ENCODE measurements around the gene SLC7A4. TPM values are rescaled to one million over a fixed set of nuclear protein-coding genes. Genes with fewer than 3 reads are reported as not detected.

The SLC7A4 gene
- polyA plus RNA-seq, 1 of the 3 experiments (the other 2 are of a cell fraction): 0.02 TPM

- ChIA-PET CTCF (interaction anchor here (0.9 kb wide), 1 partner anchor 109 kb away, joined by 3 read pairs; no protein-coding TSS in a partner anchor), POLR2A (no interaction called here)
- Histone ChIP-seq H3F3A (replicated peaks; ENCODE audit: insufficient read depth) (peaks cover 7% of the 10 kb centered on the region), H3K79me2 (ENCODE audit: insufficient read depth) (peaks cover 11% of the 10 kb centered on the region), H3K36me3 (replicated peaks in 1 of 2; ENCODE audit: control insufficient read depth in 1 of 2, insufficient read depth in 2 of 2, low read length in 1 of 2) (peaks cover 6 to 70% of the 10 kb centered on the region in 2 experiments), H3K4me3 (ENCODE audit: low read depth in 2 of 2, low read length in 1 of 2) (no peak overlapping the region), H3K9ac (no peak overlapping the region), H3K4me2 (no peak overlapping the region), H3K27me3 (ENCODE audit: insufficient read depth) (no peaks in the 10 kb centered on the region), H3K4me1 (ENCODE audit: control insufficient read depth in 1 of 2, insufficient read depth in 2 of 2, low read depth in 1 of 2, low read length in 1 of 2) (peaks cover 7 to 15% of the 10 kb centered on the region in 2 experiments; a peak in 3 of 4 replicates), H3K9me3 (no peaks in the 10 kb centered on the region), H3K27ac (ENCODE audit: low read depth in 2 of 2, low read length in 1 of 2) (no peak overlapping the region), H2AFZ (ENCODE audit: low read depth) (no peak overlapping the region), H3K9me2 (no peaks in the 10 kb centered on the region), H4K20me1 (ENCODE audit: insufficient read depth) (0 out of 2 replicates have a peak, but pooled peaks cover 5% of the 10 kb centered on the region)
- whole genome bisulfite sequencing (ENCODE audit: low lambda C conversion rate): 95% methylated on average over 7 of the region's 23 CpGs
- no peak for TF ChIP-seq FOSL2 (IDR thresholded peaks at IDR 0.05; ENCODE audit: borderline replicate concordance, low read depth)
- no peak for DNase-seq
These were observed 36.9 kb downstream of the SLC7A4 start for GRCh38 chr22:20995329-20996030.

DNA sequence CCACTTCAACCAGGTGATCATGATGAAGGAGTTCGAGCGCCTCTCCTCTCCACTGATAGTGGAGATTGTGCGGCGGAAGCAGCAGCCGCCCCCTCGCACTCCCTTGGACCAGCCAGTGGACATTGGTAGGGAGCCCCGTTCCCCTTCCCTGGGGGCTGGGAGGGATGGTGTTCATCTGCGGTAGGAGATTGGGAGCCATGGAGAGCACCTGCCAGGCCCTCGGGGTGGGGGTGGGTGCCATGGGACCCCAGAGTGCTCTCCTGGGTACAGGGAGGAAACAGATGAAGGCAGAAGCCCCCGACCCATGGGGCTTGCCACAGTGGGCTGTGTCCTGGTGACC is 37.5 kb downstream of the SLC7A4 start:
- Histone ChIP-seq H3K4me1 (ENCODE audit: control insufficient read depth in 1 of 2, insufficient read depth in 2 of 2, low read depth in 1 of 2, low read length in 1 of 2) (peaks cover under 1 to 9% of the 10 kb centered on the region in 2 experiments; a peak in 2 of 4 replicates), H3K27me3 (ENCODE audit: insufficient read depth) (no peaks in the 10 kb centered on the region), H3K9ac (no peak overlapping the region), H4K20me1 (ENCODE audit: insufficient read depth) (0 out of 2 replicates have a peak, but pooled peaks cover 5% of the 10 kb centered on the region), H2AFZ (ENCODE audit: low read depth) (no peak overlapping the region), H3K4me3 (ENCODE audit: low read depth in 2 of 2, low read length in 1 of 2) (no peak overlapping the region), H3K9me2 (no peaks in the 10 kb centered on the region), H3K9me3 (no peaks in the 10 kb centered on the region), H3K27ac (ENCODE audit: low read depth in 2 of 2, low read length in 1 of 2) (no peak overlapping the region), H3K36me3 (replicated peaks in 1 of 2; ENCODE audit: control insufficient read depth in 1 of 2, insufficient read depth in 2 of 2, low read length in 1 of 2) (peaks cover 0 to 72% of the 10 kb centered on the region in 2 experiments), H3K79me2 (ENCODE audit: insufficient read depth) (peaks cover 5% of the 10 kb centered on the region; the same call in 1 of the 2 replicates), H3K4me2 (no peak overlapping the region), H3F3A (replicated peaks; ENCODE audit: insufficient read depth) (peaks cover 7% of the 10 kb centered on the region)
- ChIA-PET CTCF (interaction anchor here (0.6 to 0.9 kb wide), 2 partner anchors 109 to 1683 kb away, joined by 3 read pairs; no protein-coding TSS in a partner anchor), POLR2A (interaction anchor here (1.1 kb wide), 1 partner anchor 13 kb away, joined by 4 read pairs; the partner anchor contains the start of gene LZTR1)
- TF ChIP-seq ELF1 (IDR thresholded peaks at IDR 0.05) (no peak), CHD2 (IDR thresholded peaks at IDR 0.05; ENCODE audit: low read length, partially characterized antibody) (no peak), TCF12 (IDR thresholded peaks at IDR 0.05) (no peak), EP300 (IDR thresholded peaks at IDR 0.05; ENCODE audit: borderline replicate concordance in 1 of 2, low read depth in 1 of 2, low read length in 1 of 2) (no peak), RCOR1 (IDR thresholded peaks at IDR 0.05; ENCODE audit: low read length) (no peak), RFX5 (IDR thresholded peaks at IDR 0.05; ENCODE audit: low read length) (no peak), GABPA (IDR thresholded peaks at IDR 0.05; ENCODE audit: low read depth) (no peak), POLR2AphosphoS5 (IDR thresholded peaks at IDR 0.05; ENCODE audit: low read depth, low read length) (no peak), MXI1 (IDR thresholded peaks at IDR 0.05; ENCODE audit: low read depth, low read length) (no peak), IRF3 (IDR thresholded peaks at IDR 0.05; ENCODE audit: low read depth, low read length) (no peak), MAX (IDR thresholded peaks at IDR 0.05; ENCODE audit: low read depth) (no peak), SMC3 (IDR thresholded peaks at IDR 0.05; ENCODE audit: low read depth, low read length) (no peak), FOXJ3 (CRISPR knock-in tag; IDR thresholded peaks at IDR 0.05) (no peak), FOSL2 (IDR thresholded peaks at IDR 0.05; ENCODE audit: borderline replicate concordance, low read depth) (no peak), RAD21 (IDR thresholded peaks at IDR 0.05; ENCODE audit: low read length) (no peak), SIN3A (IDR thresholded peaks at IDR 0.05; ENCODE audit: borderline replicate concordance, low read depth, low read length) (no peak)
- TF ChIP-seq, protein P1, sequence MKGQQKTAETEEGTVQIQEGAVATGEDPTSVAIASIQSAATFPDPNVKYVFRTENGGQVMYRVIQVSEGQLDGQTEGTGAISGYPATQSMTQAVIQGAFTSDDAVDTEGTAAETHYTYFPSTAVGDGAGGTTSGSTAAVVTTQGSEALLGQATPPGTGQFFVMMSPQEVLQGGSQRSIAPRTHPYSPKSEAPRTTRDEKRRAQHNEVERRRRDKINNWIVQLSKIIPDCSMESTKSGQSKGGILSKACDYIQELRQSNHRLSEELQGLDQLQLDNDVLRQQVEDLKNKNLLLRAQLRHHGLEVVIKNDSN (IDR thresholded peaks at IDR 0.05; ENCODE audit: borderline replicate concordance, low read depth): no peak
- TF ChIP-seq, protein P2, sequence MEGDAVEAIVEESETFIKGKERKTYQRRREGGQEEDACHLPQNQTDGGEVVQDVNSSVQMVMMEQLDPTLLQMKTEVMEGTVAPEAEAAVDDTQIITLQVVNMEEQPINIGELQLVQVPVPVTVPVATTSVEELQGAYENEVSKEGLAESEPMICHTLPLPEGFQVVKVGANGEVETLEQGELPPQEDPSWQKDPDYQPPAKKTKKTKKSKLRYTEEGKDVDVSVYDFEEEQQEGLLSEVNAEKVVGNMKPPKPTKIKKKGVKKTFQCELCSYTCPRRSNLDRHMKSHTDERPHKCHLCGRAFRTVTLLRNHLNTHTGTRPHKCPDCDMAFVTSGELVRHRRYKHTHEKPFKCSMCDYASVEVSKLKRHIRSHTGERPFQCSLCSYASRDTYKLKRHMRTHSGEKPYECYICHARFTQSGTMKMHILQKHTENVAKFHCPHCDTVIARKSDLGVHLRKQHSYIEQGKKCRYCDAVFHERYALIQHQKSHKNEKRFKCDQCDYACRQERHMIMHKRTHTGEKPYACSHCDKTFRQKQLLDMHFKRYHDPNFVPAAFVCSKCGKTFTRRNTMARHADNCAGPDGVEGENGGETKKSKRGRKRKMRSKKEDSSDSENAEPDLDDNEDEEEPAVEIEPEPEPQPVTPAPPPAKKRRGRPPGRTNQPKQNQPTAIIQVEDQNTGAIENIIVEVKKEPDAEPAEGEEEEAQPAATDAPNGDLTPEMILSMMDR (IDR thresholded peaks at IDR 0.05): no peak
- 89% methylated on average over 7 of the region's 10 CpGs for WGBS (ENCODE audit: low lambda C conversion rate)
- DNase-seq: no peak

Data from SK-N-SH (cell line).